Keratinocyte (primary cell): ENCODE data around the gene ZNF524.

Experiments
- EZH2 ChIP-seq: IDR thresholded peaks from one replicate; pipeline ENCODE4 v1.6.1; 2012; ENCODE audit warnings: inconsistent platforms, mild to moderate bottlenecking, low read length, moderate library complexity
- TF ChIP-seq, protein P1 (sequence below), 3 experiments: IDR thresholded peaks in 1 of 3; conservative IDR thresholded peaks in 1 of 3; optimal IDR thresholded peaks in 1 of 3; 2 replicates in 2 of 3; 3 replicates in 1 of 3; pipeline versions ENCODE3 to v1.5.1; 2011; ENCODE audit warnings: low read length in 3 of 3, mild to moderate bottlenecking in 3 of 3, moderate library complexity in 2 of 3, control low read depth in 1 of 3, inconsistent platforms in 1 of 3; ENCODE audit not compliant: insufficient read depth in 2 of 3; ENCODE audit errors: extremely low read depth in 1 of 3

DNA sequence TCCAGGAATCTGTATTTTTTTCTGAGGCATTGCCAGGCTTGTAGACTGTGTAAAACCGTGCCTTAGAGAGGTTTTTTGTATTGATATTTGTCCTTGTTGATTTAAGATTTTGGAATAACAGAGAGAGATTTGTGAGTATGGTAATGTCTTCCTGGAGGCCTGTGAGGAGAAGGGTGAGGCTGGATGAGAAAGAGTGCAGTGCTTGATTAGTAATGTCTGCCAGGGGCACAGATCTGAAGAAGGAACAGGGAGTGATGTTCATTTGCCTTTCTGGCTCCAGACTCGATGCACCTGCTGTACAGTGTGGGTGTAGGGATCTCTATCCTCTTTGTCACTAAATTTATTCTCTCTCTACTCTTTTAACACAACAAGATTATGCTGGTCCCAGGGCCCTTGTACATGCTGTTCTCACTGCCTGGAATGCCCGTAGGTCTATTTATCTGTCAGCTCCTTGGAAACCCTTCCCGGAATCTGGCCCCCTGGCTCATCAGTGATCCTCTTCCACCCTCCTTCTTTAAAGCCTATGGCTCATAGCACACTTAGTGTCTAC, 5.0 kb upstream of the ZNF524 start:
- TF ChIP-seq, protein P1, sequence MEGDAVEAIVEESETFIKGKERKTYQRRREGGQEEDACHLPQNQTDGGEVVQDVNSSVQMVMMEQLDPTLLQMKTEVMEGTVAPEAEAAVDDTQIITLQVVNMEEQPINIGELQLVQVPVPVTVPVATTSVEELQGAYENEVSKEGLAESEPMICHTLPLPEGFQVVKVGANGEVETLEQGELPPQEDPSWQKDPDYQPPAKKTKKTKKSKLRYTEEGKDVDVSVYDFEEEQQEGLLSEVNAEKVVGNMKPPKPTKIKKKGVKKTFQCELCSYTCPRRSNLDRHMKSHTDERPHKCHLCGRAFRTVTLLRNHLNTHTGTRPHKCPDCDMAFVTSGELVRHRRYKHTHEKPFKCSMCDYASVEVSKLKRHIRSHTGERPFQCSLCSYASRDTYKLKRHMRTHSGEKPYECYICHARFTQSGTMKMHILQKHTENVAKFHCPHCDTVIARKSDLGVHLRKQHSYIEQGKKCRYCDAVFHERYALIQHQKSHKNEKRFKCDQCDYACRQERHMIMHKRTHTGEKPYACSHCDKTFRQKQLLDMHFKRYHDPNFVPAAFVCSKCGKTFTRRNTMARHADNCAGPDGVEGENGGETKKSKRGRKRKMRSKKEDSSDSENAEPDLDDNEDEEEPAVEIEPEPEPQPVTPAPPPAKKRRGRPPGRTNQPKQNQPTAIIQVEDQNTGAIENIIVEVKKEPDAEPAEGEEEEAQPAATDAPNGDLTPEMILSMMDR (optimal IDR thresholded peaks at IDR 0.05 in 1 of 3, IDR thresholded peaks at IDR 0.05 in 1 of 3, conservative IDR thresholded peaks at IDR 0.05 in 1 of 3; ENCODE audit: extremely low read depth in 1 of 3, insufficient read depth in 2 of 3, low read length in 3 of 3): no peak
- TF ChIP-seq EZH2: no peak
